Endothelial cell of umbilical vein (primary cell): ENCODE measurements around the gene UBASH3A. TPM values are rescaled to one million over a fixed set of nuclear protein-coding genes. Genes with fewer than 3 reads are reported as not detected.

Experiments used
- BruUV-seq: library from RNA; stranded (reverse); fragments of 400-500 nt; replicated peaks from 2 replicates; lab custom pipeline; 2021; lab: Mats Ljungman, UMichigan
- CTCF ChIA-PET: fragments of 300-600, 350-600 bp; sonication (Branson Sonifier 250); formaldehyde crosslinking; loops from one replicate; lab custom pipeline; 2021; ENCODE audit warnings: antibody characterized with exemption, inconsistent platforms; lab: Charles Lee
- POLR2A ChIA-PET: fragments of 300-600, 350-600 bp; sonication (Branson Sonifier 250); formaldehyde crosslinking; loops from one replicate; lab custom pipeline; 2021; ENCODE audit warnings: antibody characterized with exemption, inconsistent platforms; lab: Charles Lee
- DNase-seq: peaks from one replicate; pipeline ENCODE4 v3.0.0-alpha.2; 2011; ENCODE audit warnings: low read depth, low spot score
- FAIRE-seq: peaks from 2 replicates; lab custom pipeline; 2011; peaks lifted over from hg19 to GRCh38; lab: Jason Lieb, UNC
- H2AFZ ChIP-seq: 2 replicates; pipeline ENCODE4 v1.6.0; 2012; ENCODE audit warnings: low read depth, low read length, control low read depth, inconsistent platforms
- H3K27ac ChIP-seq: 2 replicates; pipeline ENCODE4 v1.5.1; 2011; ENCODE audit warnings: low read depth, mild to moderate bottlenecking, control low read depth, low read length, moderate library complexity; ENCODE audit not compliant: insufficient read depth
- H3K27me3 ChIP-seq, 2 experiments: 2 replicates each; pipeline versions ENCODE4 v1.6.0 to v1.6.1; 2011; ENCODE audit warnings: low read length in 2 of 2, mixed read lengths in 1 of 2; ENCODE audit not compliant: control insufficient read depth in 2 of 2, insufficient read depth in 2 of 2
- H3K36me3 ChIP-seq, 2 experiments: 2 replicates in 1 of 2; 3 replicates in 1 of 2; pipeline ENCODE4 v1.5.1; 2011; ENCODE audit warnings: low read length in 2 of 2, mild to moderate bottlenecking in 1 of 2, moderate library complexity in 1 of 2; ENCODE audit not compliant: control insufficient read depth in 2 of 2, insufficient read depth in 2 of 2; ENCODE audit errors: extremely low read depth in 1 of 2
- H3K4me1 ChIP-seq: 3 replicates; pipeline ENCODE4 v1.5.1; 2011; ENCODE audit warnings: mild to moderate bottlenecking, low read length; ENCODE audit not compliant: control insufficient read depth, insufficient read depth; ENCODE audit errors: extremely low read depth
- H3K4me2 ChIP-seq: 2 replicates; pipeline ENCODE4 v1.6.1; 2011; ENCODE audit warnings: low read length, control low read depth, mixed read lengths; ENCODE audit not compliant: insufficient read depth
- H3K4me3 ChIP-seq, 3 experiments: fragments of 200-600 bp in 1 of 3; sonication (generic), shearing (Covaris generic) in 1 of 3; replicated peaks in 1 of 3; 2 replicates each; pipeline ENCODE4 v1.5.1; 2011 to 2016; ENCODE audit warnings: control low read depth in 3 of 3, low read length in 3 of 3, mild to moderate bottlenecking in 2 of 3, inconsistent platforms in 1 of 3, low read depth in 1 of 3, moderate library complexity in 1 of 3; ENCODE audit not compliant: insufficient read depth in 1 of 3
- H3K79me2 ChIP-seq: 2 replicates; pipeline ENCODE4 v1.6.0; 2012; ENCODE audit warnings: low read length, inconsistent platforms; ENCODE audit not compliant: control insufficient read depth, insufficient read depth
- H3K9ac ChIP-seq: replicated peaks from 2 replicates; pipeline ENCODE3; 2011; ENCODE audit warnings: low read length, control low read depth; ENCODE audit not compliant: insufficient read depth; ENCODE audit errors: extremely low read depth
- H3K9me1 ChIP-seq: replicated peaks from 3 replicates; pipeline ENCODE4 v1.6.0; 2011; ENCODE audit warnings: mild to moderate bottlenecking, low read length; ENCODE audit not compliant: control insufficient read depth, insufficient read depth; ENCODE audit errors: extremely low read depth
- H3K9me3 ChIP-seq: replicated peaks from 2 replicates; pipeline ENCODE4 v1.5.1; 2012; ENCODE audit warnings: low read length, inconsistent platforms; ENCODE audit not compliant: control insufficient read depth, insufficient read depth
- H4K20me1 ChIP-seq: replicated peaks from 2 replicates; pipeline ENCODE3; 2011; ENCODE audit warnings: mild to moderate bottlenecking, low read length; ENCODE audit not compliant: control insufficient read depth, insufficient read depth; ENCODE audit errors: extremely low read depth
- EZH2 ChIP-seq: IDR thresholded peaks from 2 replicates; pipeline ENCODE4 v1.6.1; 2012; ENCODE audit warnings: borderline replicate concordance, low read depth, mild to moderate bottlenecking, moderate library complexity, low read length, inconsistent platforms; ENCODE audit not compliant: severe bottlenecking
- FOS ChIP-seq: IDR thresholded peaks from 2 replicates; pipeline ENCODE4 v1.6.1; 2011; ENCODE audit warnings: mild to moderate bottlenecking, low read length, moderate library complexity, borderline replicate concordance; ENCODE audit not compliant: insufficient read depth
- GATA2 ChIP-seq: IDR thresholded peaks from 2 replicates; pipeline ENCODE4 v1.7.0; 2011; ENCODE audit warnings: low read depth, mild to moderate bottlenecking, moderate library complexity, mixed read lengths, low read length; ENCODE audit not compliant: insufficient read length, insufficient read depth
- JUN ChIP-seq: IDR thresholded peaks from 2 replicates; pipeline ENCODE4 v1.6.1; 2011; ENCODE audit warnings: borderline replicate concordance, low read depth; ENCODE audit not compliant: insufficient read length, insufficient read depth
- MYC ChIP-seq: IDR thresholded peaks from one replicate; pipeline ENCODE4 v1.6.1; 2011; ENCODE audit warnings: mild to moderate bottlenecking, low read depth, low read length
- POLR2A ChIP-seq: IDR thresholded peaks from 2 replicates; pipeline ENCODE4 v1.6.1; 2012; ENCODE audit warnings: low read depth, mild to moderate bottlenecking, control low read depth, low read length
- POLR2AphosphoS5 ChIP-seq: IDR thresholded peaks from 2 replicates; pipeline ENCODE4 v1.6.1; 2012; ENCODE audit warnings: low read depth, mild to moderate bottlenecking, control low read depth, low read length, moderate library complexity; ENCODE audit not compliant: insufficient read depth
- dilution Hi-C: fragments of 300-500 bp; cut with MboI; formaldehyde crosslinking; loops from one replicate; pipeline ENCODE4 v1.15.0; 2019; ENCODE audit warnings: low sequenced_read_pairs; ENCODE audit not compliant: extremely low pct_ligation_motif_present
- intact Hi-C: fragments of 100-400 bp; cut with micrococcal nuclease; formaldehyde crosslinking; loops from one replicate; pipeline ENCODE4 v1.10.0; 2022
- polyA plus RNA-seq, 4 experiments: library from polyadenylated mRNA; depleted of rRNA in 3 of 4; stranded (reverse) in 3 of 4; unstranded in 1 of 4; fragments of >200 nt; gene quantifications; 2 replicates each; pipeline versions ENCODE4 v1.2.1 to v1.2.3, GENCODE V29; 2011 to 2012; ENCODE audit warnings: missing spikeins in 1 of 4
- total RNA-seq: library from RNA; stranded (reverse); gene quantifications from 2 replicates; pipeline ENCODE4 v1.2.3, GENCODE V29; 2021
- TF ChIP-seq, protein P1 (sequence below): IDR thresholded peaks from 2 replicates; pipeline ENCODE4 v1.6.1; 2011; ENCODE audit not compliant: insufficient read depth, insufficient read length
- TF ChIP-seq, protein P2 (sequence below), 2 donors: IDR thresholded peaks; 1 replicate in 1 of 2; 2 replicates in 1 of 2; pipeline ENCODE4 v1.5.1; 2011; ENCODE audit warnings: low read length in 2 of 2, mild to moderate bottlenecking in 2 of 2, moderate library complexity in 2 of 2, control low read depth in 1 of 2, inconsistent platforms in 1 of 2, low read depth in 1 of 2; ENCODE audit not compliant: insufficient read depth in 1 of 2; ENCODE audit errors: extremely low read depth in 1 of 2

The UBASH3A gene
- total and polyA plus RNA-seq, 2 donors (not counting 3 experiments of a cell fraction or from before 2014, with no cell fraction given), result not detected

DNA sequence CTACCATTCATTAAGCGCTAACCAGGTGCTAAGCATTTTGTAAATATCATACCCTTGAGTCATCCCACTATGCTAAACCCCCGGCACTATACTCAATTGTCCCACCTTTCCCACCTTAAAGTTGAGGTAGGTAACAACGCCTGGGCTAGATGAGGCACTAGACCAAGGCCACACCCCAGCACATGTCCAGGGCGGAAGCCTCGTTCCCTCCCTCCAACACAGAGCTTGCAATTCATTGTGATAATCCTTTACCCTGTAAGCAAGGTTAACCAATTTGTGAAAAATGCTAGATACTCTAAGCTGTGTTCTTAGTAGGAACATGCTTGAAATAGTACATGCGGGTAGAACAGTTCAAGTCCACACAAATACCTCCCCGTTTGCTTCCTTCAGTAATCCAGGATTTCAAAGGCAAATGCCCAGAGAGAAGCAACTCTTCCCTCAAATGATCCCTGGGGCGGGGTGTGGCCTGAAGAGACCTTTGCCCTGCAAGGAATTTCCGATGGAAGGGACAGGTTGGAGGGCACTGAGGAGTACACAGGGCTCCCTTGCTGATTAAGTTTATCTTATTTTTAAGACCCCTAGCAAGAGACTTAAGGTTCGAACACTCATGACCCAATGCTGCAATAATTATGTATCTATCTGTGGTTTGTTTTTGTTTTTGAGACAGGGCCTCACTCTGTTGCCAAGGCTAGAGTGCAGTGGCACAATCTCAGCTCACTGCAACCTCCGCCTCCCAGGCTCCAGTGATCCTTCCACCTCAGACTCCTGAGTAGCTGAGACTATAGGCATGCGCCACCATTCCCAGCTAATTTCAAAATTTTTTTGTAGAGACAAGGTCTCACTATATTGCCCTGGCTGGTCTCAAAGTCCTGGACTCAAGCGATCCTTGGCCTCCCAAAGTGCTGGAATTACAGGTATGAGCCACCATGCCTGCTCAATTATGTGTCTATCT is 89.7 kb downstream of the UBASH3A start:
- Histone ChIP-seq H3K4me3 (no peak overlapping the region), H3K9ac (no peak overlapping the region), H3K4me2 (no peak overlapping the region), H3K9me3 (no peaks in the 10 kb centered on the region), H3K36me3 (no peaks in the 10 kb centered on the region), H3K79me2 (no peaks in the 10 kb centered on the region), H3K4me1 (peaks cover 13% of the 10 kb centered on the region), H4K20me1 (no peaks in the 10 kb centered on the region), H3K9me1 (no peaks in the 10 kb centered on the region), H3K27me3 (peaks cover 7 to 8% of the 10 kb centered on the region in 2 experiments), H2AFZ (no peak overlapping the region), H3K27ac (no peak overlapping the region)
- TF ChIP-seq EZH2 (no peak), JUN (no peak), POLR2AphosphoS5 (no peak), POLR2A (no peak), MYC (no peak), GATA2 (no peak), FOS (no peak)
- TF ChIP-seq, protein P1, sequence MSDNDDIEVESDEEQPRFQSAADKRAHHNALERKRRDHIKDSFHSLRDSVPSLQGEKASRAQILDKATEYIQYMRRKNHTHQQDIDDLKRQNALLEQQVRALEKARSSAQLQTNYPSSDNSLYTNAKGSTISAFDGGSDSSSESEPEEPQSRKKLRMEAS, result no peak
- TF ChIP-seq, protein P2, sequence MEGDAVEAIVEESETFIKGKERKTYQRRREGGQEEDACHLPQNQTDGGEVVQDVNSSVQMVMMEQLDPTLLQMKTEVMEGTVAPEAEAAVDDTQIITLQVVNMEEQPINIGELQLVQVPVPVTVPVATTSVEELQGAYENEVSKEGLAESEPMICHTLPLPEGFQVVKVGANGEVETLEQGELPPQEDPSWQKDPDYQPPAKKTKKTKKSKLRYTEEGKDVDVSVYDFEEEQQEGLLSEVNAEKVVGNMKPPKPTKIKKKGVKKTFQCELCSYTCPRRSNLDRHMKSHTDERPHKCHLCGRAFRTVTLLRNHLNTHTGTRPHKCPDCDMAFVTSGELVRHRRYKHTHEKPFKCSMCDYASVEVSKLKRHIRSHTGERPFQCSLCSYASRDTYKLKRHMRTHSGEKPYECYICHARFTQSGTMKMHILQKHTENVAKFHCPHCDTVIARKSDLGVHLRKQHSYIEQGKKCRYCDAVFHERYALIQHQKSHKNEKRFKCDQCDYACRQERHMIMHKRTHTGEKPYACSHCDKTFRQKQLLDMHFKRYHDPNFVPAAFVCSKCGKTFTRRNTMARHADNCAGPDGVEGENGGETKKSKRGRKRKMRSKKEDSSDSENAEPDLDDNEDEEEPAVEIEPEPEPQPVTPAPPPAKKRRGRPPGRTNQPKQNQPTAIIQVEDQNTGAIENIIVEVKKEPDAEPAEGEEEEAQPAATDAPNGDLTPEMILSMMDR (IDR thresholded peaks at IDR 0.05; ENCODE audit: extremely low read depth in 1 of 2, insufficient read depth in 1 of 2, low read depth in 1 of 2, low read length in 2 of 2), result no peak
- ChIA-PET CTCF (no interaction called here), POLR2A (no interaction called here)
- FAIRE-seq (no peak), DNase-seq (no peak)
- dilution Hi-C loops, result no loop called here
- intact Hi-C loops, result no loop called here
- no TSS peak for BruUV-seq
